GM21786 (cell line): Measurements from ENCODE around the gene ABCG4.
"Not testable (repeated sequence)": the region's sequence is repeated elsewhere in the genome, so short reads cannot be mapped to it uniquely, and the experiment has no call there.

ENCODE experiments used
- ATAC-seq: cut with Tn5 transposase; IDR thresholded peaks from one replicate; pipeline ENCODE4 v1.9.1; 2021; ENCODE audit not compliant: unreplicated experiment

ABCG4 gene

DNA sequence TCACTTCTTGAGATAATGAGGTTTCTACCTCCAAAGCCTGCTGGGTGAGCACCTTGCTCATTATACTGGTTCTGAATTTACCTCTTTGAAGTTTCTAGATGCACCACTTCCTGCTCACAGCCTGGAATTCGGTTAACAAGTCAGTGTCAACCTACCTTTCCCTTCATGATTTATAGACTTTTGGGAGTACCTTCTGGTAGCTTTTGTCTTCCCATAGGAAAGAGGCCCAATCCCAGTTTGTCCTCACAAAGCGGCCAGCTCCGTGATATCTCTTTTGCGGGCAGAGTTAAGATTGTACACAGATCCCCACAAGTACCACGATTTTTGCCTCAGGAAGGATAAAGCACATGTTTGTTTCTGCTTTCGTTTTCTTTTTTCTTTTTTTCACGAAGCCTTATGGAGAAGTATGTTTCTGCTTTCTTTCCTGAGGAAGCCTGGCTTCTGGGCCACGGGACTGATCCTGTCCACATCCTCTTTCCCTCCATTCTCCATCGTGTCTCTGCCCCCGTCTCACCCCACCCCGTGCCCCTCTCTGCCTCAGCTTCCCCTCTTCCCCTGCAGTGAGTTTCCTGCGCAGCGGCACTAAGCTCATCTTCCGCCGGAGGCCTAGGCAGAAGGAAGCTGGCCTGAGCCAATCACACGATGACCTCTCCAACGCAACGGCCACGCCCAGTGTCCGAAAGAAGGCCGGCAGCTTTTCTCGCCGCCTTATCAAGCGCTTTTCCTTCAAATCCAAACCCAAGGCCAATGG, 33.2 kb upstream of the ABCG4 start:
- ATAC-seq = no peak

DNA sequence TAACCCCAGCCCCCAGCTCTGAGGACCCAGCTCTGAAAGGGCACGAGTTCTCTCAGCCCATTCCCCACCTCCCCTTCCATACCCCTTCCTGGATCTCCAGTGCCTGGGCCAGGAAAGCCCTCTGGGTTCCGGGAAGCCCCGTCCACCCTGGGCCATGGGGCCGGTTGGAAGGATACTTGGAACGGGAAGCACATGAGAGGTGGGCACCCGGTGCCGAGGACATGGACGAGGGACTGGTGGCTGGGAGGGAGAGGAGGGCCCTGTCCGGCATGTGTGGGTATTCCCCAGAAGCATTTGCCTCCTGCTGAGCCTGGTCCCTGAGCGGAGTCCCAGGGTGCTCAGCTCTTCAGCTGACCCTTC, 32.6 kb upstream of the ABCG4 start:
- ATAC-seq = no peak

DNA sequence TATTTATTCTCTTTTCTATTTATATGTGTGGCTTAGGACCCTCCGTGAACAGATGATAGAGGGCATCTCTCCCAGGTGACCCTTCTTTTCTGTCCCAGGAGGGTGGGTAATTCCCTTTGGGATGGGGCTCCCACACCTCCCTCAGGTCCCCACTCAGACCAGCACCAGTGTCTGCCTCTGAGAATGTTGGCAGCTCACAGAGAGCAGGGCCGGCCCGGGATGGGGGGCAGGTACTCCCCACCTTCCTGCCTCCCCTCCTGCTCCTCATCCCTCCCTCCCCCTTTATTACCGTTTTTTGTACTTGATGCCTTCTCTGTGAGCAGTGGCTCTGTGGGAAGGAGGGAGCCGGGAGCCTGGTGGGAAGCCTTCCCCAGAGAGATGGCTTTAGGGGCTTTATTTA, 32.3 kb upstream of the ABCG4 start:
- ATAC-seq = no peak

DNA sequence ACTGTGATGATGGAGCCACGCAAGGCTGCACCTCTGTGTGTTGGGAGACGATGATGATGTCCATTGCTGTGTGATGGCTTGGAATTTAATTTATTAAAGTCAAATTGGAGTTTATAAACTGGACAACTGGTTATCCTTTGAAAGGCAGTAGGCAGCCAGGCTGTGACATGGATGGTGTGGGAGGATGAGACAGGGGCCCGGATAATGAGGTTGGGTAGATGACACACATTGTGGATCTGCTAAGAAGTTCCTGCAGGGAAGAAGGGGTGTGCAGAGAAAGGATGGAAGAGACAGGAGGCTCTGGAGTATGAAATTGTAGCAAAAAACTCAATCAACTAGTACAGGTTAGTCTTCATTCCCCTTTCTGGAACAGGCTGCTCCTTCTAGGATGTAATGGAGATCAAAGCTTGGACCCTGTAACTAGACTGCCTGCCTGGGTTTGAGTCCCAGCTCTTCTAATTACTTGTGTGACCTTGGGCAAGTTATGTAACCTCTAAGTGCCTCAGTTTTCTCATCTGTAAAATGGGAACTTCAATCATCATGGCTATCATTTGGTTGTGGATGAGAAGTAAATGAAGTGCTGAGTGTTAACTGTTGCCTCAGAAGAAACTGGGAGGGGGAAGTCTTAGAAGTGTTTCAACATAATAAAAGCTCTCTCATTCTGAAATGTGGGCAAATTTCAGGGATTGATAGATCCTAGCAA, 31.7 kb upstream of the ABCG4 start:
- ATAC-seq = no peak

DNA sequence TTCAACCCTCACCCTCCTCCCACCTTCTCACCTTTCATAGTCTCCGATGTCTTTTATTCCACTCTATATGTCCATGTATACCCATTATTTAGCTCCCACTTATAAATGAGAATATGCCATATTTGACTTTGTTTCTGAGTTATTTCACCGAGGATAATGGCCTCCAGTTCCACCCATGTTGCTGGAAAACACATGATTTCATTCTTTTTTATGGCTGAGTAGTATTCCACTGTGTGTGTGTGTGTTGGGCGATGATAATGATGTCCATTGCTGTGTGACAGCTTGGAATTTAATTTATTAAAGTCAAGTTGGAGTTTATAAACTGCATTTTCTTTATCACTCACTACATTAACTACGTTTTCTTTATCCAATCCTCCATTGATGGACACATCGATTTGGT, 30.6 kb upstream of the ABCG4 start:
- no peak for ATAC-seq

DNA sequence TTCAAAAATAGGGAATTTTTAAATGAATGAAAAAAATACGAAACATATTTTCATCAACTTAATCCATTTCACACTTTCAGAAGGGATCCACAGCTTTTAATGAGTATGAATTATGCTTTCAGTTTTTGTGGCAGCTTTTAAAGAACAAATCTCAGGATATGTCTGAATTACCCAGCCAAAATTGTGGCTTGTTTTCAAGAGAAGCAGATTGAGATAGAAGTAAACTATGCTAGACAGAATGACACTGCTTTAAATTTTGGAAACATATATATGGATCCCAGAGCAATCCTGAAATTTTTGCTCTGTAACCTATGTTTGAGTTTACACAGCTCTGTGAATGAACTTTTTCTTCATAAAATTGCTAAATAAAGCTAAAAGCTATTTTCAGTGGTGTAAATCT, 29.9 kb upstream of the ABCG4 start:
- ATAC-seq = no peak

DNA sequence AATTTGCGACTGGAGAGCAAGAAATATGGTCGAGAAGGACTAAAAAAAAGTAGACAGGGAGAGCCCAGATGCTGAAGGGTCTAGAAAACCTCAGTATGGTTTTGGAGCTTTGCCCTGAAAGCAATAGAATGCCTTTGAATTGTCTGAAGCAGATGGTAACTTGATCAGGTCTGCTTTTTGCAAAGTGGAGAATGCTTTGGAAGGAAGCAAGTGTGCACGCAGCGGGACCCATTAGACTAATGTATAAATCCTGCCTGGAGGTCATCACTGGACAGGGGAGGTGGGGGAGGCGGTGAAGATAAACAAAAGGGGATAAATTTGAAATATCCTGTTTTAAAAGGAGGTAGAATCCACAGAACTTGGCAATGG, 28.2 kb upstream of the ABCG4 start:
- ATAC-seq = no peak

DNA sequence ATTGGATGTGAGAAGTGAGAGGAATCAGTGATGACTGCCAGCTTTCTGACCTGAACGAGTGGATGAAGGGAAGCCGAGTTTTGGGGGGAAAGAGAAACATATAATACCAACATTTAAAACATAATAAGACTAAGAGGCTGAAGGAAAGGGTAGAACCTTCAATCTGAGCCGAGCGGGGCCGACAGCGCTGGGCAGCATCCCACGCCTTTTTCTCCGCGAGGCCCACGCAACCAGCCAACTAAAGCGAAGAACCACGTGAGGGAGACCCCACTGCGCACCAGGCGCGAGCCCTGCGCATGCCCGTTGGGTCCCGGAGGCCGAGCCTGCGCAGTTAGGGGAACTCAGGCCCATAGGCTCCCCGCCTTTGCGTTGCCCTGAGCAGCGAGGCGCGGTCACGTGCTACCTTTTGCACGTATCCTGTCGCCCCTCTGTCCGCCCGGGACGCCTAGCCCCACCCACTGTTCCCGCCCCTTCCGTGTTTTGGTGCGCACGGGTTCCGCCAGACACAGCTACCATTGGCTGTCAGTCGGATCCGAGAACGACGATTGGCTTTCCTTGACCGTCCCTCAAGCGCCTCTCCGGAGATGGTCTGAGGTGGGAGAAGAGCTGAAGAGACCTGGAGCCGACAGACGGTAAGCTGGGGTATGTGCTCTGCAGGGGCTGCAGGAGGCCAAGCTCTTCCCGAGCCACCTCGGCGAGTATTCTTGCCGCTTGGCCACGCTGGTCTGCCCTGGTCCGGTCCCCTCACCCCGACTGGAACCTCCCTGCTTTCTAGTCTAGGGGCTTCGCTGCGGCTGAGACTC, 27.6 kb upstream of the ABCG4 start, which contains the start of gene HINFP:
TSS of gene HINFP (plus strand) at position 573 of the 803 bp plus-strand sequence. CDS start 5,365 bp downstream, outside the sequence.
- peak; percentile 97 for ATAC-seq

DNA sequence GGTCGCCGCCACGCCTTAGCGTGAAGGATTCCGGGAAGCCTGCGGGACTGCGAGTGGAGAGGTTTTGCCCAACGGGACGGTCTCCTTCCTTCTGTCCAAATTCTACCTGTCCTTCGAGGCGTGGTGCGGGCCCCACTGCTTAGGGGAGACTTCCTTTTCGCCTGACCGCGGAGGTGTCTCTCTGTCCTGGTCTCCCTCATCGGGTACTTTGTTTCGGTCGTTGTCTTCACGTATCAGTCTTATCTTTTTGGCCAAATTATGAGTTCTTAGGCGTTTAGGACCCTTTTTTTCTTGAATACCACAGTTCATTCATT, 27.1 kb upstream of the ABCG4 start:
- no peak for ATAC-seq

DNA sequence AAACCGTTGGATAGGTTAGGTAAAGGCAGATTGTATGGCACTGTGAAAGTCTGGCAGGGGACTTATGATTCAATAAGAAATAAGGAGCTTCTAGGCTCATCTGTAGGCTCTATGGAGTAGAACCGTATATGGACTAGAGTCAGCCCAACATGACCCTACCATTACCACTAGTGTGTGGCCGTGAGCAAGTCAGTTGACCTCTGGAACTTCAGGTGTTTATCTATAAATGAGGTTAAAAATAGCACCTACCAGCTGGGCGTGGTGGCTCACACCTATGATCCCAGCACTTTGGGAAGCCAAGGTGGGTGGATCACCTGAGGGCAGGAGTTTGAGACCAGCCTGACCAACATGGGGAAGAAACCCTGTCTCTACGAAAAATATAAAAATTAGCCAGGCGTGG, 23.0 kb upstream of the ABCG4 start:
- ATAC-seq = no peak

DNA sequence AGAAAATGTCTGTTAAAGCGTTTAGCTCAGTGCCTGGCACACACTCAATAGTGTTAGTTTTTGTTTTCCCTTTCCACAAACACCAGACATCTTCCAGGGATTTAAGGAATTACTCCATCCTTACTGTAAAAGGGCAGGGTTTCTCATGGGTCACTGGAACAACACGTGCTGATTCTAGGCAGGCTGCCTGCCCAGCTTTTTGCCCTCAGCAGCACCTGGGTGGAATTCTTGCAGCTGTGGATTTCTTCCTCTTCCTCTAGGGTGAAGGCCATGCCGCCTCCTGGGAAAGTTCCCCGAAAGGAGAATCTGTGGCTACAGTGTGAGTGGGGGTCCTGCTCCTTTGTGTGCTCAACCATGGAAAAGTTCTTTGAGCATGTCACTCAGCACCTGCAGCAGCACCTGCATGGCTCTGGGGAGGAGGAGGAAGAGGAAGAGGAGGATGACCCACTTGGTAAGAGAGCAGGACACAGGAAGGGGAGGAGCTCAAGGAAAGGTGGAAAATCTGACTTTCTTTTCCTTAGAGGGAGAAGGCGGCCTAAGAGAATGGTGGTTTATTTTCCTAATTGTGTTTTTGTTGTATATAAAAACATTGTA, 22.1 kb upstream of the ABCG4 start:
- ATAC-seq = no peak

DNA sequence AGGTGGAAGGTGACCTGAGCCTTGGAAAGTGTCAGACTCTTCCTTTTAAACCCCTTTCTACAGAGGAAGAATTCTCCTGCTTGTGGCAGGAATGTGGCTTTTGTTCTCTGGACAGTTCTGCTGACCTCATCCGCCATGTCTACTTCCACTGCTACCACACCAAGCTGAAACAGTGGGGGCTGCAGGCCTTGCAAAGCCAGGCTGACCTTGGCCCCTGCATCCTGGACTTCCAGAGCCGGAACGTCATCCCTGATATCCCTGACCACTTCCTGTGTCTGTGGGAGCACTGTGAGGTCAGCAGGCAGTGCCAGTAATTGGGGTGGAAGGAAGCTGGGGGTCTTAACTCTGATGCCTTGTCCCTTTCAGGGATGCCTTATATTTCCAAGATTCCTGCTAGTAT, 18.2 kb upstream of the ABCG4 start:
- ATAC-seq = no peak

DNA sequence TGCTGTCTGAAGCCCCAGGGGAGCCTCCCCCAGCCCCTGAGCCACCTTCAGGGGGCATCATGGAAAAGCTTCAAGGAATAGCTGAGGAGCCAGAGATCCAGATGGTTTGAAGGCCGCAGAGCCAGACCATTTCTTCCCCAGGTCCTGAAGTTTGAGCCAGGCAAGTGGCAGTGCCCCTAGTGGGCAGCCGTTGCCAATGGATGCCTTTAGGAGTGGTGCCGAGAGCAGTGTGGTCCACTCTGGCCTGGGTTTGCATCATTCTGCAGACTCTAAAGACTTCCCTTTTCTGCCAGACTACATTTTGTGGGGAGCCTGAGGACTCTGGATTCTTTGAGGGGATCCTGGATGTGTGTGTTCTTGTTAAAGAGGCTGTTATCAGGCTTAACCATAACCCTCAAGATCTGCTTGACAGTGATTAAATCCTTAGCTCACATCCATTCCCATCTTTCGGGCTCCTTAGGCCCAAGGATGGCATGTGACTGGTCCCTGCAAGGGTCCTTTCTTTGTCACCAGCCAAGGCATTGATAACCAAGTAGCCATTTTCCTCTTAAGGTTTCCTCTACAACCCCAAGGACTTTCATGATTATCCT, 14.4 kb upstream of the ABCG4 start:
- no peak for ATAC-seq

DNA sequence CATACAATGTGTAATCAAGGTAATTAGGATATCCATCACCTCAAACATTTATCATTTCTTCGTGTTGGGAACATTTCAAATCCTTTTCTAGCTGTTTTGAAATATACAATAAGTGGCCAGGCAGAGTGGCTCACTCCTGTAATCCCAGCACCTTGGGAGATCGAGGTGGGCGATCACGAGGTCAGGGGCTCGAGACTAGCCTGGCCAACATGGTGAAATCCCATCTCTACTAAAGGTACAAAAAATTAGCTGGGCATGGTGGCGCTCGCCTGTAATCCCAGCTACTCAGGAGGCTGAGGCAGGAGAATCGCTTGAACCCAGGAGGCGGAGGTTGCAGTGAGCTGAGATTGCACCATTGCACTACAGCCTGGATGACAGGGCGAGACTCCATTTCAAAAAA, 9.6 kb upstream of the ABCG4 start:
- ATAC-seq = not testable (repeated sequence)

DNA sequence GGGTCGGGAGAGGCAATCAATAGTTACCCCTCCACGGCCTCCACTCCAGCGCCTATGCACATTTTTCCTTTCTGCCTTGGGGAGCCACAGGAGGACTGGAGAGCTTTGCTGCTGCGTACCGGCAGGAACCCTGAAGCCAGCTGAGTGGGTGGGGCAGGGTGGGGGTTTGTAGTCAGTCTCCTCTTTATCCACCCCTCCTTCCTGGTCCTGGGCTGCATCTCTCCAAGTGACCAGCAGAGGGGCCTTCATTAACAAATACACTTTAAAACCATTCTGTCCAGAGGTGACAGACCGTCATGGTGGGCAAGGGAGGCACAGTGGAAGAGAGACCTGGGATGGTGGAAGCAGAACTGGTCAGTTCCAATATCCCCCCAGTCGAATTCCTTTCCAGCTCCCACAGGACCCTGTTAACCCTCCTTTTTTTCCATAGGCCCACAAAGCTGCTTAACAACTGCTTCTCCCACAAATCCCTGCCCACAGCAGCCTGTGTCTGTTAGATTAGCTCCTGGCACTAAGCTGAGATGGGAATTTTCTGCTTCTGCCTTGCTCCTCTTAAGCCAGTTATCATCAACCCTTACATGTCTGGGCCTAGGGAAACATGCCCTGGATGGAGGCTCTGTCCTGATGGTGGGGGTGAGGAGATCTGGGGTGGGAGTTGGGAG, 3.9 kb upstream of the ABCG4 start:
- ATAC-seq = peak; percentile 56

DNA sequence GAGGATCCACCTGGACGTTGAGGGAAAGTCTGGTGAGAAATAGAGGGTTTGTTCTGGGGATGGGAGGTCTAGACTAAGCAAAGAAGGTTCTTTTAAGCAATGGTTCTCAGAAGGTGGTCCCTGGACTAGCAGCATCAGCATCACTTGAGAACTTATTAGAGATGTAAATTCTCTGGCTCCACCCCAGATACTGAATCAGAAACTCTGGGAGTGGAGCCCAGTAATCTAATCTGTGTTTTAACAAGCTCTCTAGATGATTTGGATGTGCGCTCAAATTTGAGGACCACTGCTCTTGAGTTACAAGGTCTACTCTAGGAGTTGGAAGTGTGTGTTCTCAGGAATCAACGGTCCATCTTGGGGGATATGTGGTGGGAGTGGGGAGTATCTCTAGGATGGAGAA, 3.3 kb upstream of the ABCG4 start:
- ATAC-seq = no peak

DNA sequence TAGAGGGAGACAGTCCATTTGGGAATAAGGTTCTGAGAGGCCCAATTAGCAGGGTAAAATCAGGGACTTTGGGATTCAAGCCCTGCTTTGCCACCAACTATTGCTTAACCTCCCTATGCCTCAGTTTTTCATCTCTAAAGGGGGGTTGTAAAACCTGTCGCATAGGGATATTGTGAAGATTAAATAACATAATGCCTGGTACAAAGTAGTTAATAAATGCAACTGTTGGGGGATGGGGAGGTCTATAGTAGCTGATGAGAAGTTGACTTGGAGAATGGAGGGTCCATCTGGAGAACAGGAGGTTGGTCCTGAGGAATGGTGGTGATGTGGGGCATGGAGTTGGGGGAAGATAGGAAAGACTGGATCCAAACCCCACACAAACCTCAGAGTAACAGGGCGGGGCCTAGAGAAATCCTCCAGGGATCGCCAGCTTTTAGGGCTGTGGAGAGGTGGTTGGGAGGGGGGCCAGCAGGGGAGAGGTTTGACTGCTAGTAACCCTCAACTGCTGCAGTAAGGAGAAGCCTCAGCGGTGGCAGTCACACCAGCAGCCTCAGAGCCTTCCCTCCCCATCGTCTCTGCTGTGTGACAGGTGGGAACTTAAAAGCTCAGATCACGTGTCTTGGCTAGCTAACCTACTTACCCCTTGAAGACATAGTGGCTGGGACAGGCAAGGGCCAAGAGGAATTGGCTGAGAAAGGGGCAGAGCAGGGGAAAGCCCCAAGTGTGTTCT, 1.1 kb upstream of the ABCG4 start:
- no peak for ATAC-seq

DNA sequence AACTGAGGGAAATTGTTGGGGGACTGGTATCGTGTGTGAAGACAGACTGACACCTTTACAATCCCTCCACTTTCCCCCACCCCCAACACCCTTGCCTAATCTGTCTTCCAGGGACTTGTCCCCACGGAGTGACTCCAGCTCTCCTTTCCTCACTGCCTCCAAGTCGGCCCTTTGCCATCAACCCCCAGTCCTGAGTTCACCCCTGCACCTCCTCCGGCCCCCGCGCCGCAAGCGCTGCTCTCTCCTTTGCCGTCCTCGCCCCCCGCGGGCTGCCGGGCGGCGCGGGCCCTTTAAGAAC, 183 bp upstream of the ABCG4 start:
- ATAC-seq = no peak

DNA sequence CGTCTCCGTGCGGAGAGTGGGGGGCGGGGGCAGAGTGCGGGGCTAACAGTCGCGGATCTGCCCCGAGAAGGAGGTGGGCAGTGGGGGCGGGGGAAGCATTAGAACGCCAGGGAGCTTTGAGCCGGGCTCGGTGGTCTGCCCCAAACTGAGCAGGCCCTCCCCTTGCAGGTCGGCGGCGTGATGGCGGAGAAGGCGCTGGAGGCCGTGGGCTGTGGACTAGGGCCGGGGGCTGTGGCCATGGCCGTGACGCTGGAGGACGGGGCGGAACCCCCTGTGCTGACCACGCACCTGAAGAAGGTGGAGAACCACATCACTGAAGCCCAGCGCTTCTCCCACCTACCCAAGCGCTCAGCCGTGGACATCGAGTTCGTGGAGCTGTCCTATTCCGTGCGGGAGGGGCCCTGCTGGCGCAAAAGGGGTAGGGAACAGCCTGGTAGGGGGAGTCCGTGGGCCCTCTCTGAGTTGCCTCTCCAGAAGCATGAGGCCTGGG, 979 bp downstream of the ABCG4 start:
- no peak for ATAC-seq

DNA sequence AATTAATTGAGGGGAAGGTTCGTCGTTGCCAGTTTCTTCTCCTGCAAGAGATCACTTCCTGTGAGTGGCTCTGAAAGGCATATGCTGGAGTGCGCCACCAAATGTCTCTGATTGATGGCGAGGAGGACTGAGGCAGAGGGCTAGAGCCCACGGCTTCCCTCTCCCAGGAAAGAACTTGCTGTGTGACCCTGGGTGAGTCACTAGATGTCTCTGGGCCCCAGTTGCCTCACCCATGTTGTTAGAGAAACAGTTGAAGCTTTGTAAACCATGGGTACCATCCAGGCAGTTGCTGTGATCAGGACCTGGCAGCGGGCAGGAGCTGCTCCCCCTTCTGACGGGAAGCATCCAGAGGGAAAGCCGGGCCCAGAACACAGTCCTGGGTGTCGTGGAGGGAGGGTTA, 3.2 kb downstream of the ABCG4 start:
- ATAC-seq = no peak
